ENCODE data around the gene SH2D3A.
A peak's percentile ranks its signal among the peaks of the same experiment; 100 is the strongest.

SH2D3A gene

GRCh38 chr19:6737873-6738786, 29.1 kb downstream of the SH2D3A start:
- Mint-ChIP-seq H3K27me3 (no peaks in the 10 kb centered on the region), H3K4me1 (peaks cover 34% of the 10 kb centered on the region), H3K9me3 (no peaks in the 10 kb centered on the region), H3K4me3 (peak overlapping the region; percentile 88), H3K27ac (peak overlapping the region; percentile 98), H3K36me3 (peaks cover 3% of the 10 kb centered on the region)

- Mint-ChIP-seq H3K9me3 (no peaks in the 10 kb centered on the region), H3K4me1 (peaks cover 34% of the 10 kb centered on the region), H3K4me3 (peak within 1 kb of the TSS; percentile 88), H3K27ac (peak within 1 kb of the TSS; percentile 98), H3K27me3 (no peaks in the 10 kb centered on the region), H3K36me3 (peaks cover 2% of the 10 kb centered on the region)
These were observed 29.9 kb downstream of the SH2D3A start, which contains the start of gene GPR108 for GRCh38 chr19:6737284-6737872. Gene GPR108 (minus strand): TSS chr19:6737580. CDS start chr19:6737576, 4 bp downstream.

- Mint-ChIP-seq H3K4me1 (peaks cover 34% of the 10 kb centered on the region), H3K36me3 (peaks cover 3% of the 10 kb centered on the region), H3K27ac (peak overlapping the region; percentile 94), H3K9me3 (no peaks in the 10 kb centered on the region), H3K27me3 (no peaks in the 10 kb centered on the region), H3K4me3 (peak overlapping the region; percentile 88)
These were observed 30.3 kb downstream of the SH2D3A start for GRCh38 chr19:6736917-6737283.

GRCh38 chr19:6736169-6736916, 30.9 kb downstream of the SH2D3A start:
- Mint-ChIP-seq H3K27ac (peak overlapping the region; percentile 94), H3K27me3 (no peaks in the 10 kb centered on the region), H3K9me3 (no peaks in the 10 kb centered on the region), H3K36me3 (peaks cover 3% of the 10 kb centered on the region), H3K4me1 (peaks cover 34% of the 10 kb centered on the region), H3K4me3 (peak overlapping the region; percentile 88)

GRCh38 chr19:6735181-6735911, 31.9 kb downstream of the SH2D3A start:
- Mint-ChIP-seq H3K27me3 (no peaks in the 10 kb centered on the region), H3K9me3 (no peaks in the 10 kb centered on the region), H3K4me1 (peaks cover 28% of the 10 kb centered on the region), H3K4me3 (peak overlapping the region; percentile 88), H3K27ac (peak overlapping the region; percentile 94), H3K36me3 (peaks cover 3% of the 10 kb centered on the region)

- peak overlapping the region; percentile 24 for H3K4me3 Mint-ChIP-seq
These were observed 33.0 kb downstream of the SH2D3A start for GRCh38 chr19:6734096-6734696.

GRCh38 chr19:6733338-6734095, 33.7 kb downstream of the SH2D3A start:
- no peak overlapping the region for H3K27ac Mint-ChIP-seq
- no peaks in the 10 kb centered on the region for H3K27me3 Mint-ChIP-seq
- no peaks in the 10 kb centered on the region for H3K9me3 Mint-ChIP-seq
- no peak overlapping the region for H3K4me3 Mint-ChIP-seq
- peaks cover 3% of the 10 kb centered on the region for H3K36me3 Mint-ChIP-seq
- H3K4me1 Mint-ChIP-seq, result peaks cover 19% of the 10 kb centered on the region

More at GRCh38 chr19:6734096-6734696, 33.0 kb downstream of the SH2D3A start:
- peaks cover 26% of the 10 kb centered on the region for H3K4me1 Mint-ChIP-seq
- no peaks in the 10 kb centered on the region for H3K27me3 Mint-ChIP-seq
- H3K9me3 Mint-ChIP-seq, result no peaks in the 10 kb centered on the region
- H3K27ac Mint-ChIP-seq, result no peak overlapping the region
- H3K36me3 Mint-ChIP-seq, result peaks cover 3% of the 10 kb centered on the region

GRCh38 chr19:6732803-6733337, 34.4 kb downstream of the SH2D3A start:
- H3K27ac Mint-ChIP-seq, result no peak overlapping the region
- peaks cover 12% of the 10 kb centered on the region for H3K4me1 Mint-ChIP-seq
- peak overlapping the region; percentile 26 for H3K4me3 Mint-ChIP-seq
- H3K36me3 Mint-ChIP-seq, result peaks cover 3% of the 10 kb centered on the region
- H3K9me3 Mint-ChIP-seq, result no peaks in the 10 kb centered on the region
- no peaks in the 10 kb centered on the region for H3K27me3 Mint-ChIP-seq

- H3K36me3 Mint-ChIP-seq, result peaks cover 3% of the 10 kb centered on the region
These were observed 35.4 kb downstream of the SH2D3A start for GRCh38 chr19:6731822-6732221.

GRCh38 chr19:6730941-6731670, 36.1 kb downstream of the SH2D3A start:
- Mint-ChIP-seq H3K36me3 (peaks cover 3% of the 10 kb centered on the region), H3K4me3 (no peak overlapping the region), H3K27ac (no peak overlapping the region), H3K9me3 (no peaks in the 10 kb centered on the region), H3K27me3 (no peaks in the 10 kb centered on the region), H3K4me1 (peaks cover 5% of the 10 kb centered on the region)

More at GRCh38 chr19:6731822-6732221, 35.4 kb downstream of the SH2D3A start:
- Mint-ChIP-seq H3K4me1 (peaks cover 9% of the 10 kb centered on the region), H3K4me3 (no peak overlapping the region), H3K27ac (no peak overlapping the region), H3K27me3 (no peaks in the 10 kb centered on the region), H3K9me3 (no peaks in the 10 kb centered on the region)

- Mint-ChIP-seq H3K27ac (no peak overlapping the region), H3K27me3 (no peaks in the 10 kb centered on the region), H3K9me3 (no peaks in the 10 kb centered on the region), H3K4me1 (peaks cover 4% of the 10 kb centered on the region), H3K36me3 (peaks cover 3% of the 10 kb centered on the region), H3K4me3 (no peak overlapping the region)
These were observed 37.0 kb downstream of the SH2D3A start for GRCh38 chr19:6730153-6730804.

GRCh38 chr19:6729573-6730152, 37.6 kb downstream of the SH2D3A start:
- Mint-ChIP-seq H3K4me3 (no peak overlapping the region), H3K4me1 (peaks cover 10% of the 10 kb centered on the region), H3K27ac (no peak overlapping the region), H3K36me3 (peaks cover 3% of the 10 kb centered on the region), H3K9me3 (no peaks in the 10 kb centered on the region), H3K27me3 (no peaks in the 10 kb centered on the region)

GRCh38 chr19:6728346-6728745, 38.9 kb downstream of the SH2D3A start:
- peaks cover 15% of the 10 kb centered on the region for H3K4me1 Mint-ChIP-seq
- H3K4me3 Mint-ChIP-seq, result no peak overlapping the region
- H3K27ac Mint-ChIP-seq, result no peak overlapping the region
- H3K9me3 Mint-ChIP-seq, result no peaks in the 10 kb centered on the region
- peaks cover 3% of the 10 kb centered on the region for H3K36me3 Mint-ChIP-seq
- H3K27me3 Mint-ChIP-seq, result no peaks in the 10 kb centered on the region

Data from activated naive CD4-positive, alpha-beta T cell treated with anti-CD3 and anti-CD28 coated beads, Interleukin-2, amount 50 U/mL, for 24 hours (primary cell).